Smooth muscle cell (in vitro differentiated cells): ENCODE measurements around the gene SPAG6. TPM values are rescaled to one million over a fixed set of nuclear protein-coding genes. Genes with fewer than 3 reads are reported as not detected.

Experiments
- DNase-seq: peaks from one replicate; lab custom pipeline; 2025; ENCODE audit not compliant: unreplicated experiment; lab: John Stamatoyannopoulos, UW
- H2AFZ ChIP-seq: fragments of 200-600 bp; sonication (generic); 2 replicates; pipeline ENCODE4 v1.6.0; 2016; ENCODE audit warnings: antibody characterized with exemption, low read depth, mild to moderate bottlenecking
- H3F3A ChIP-seq: fragments of 200-600 bp; sonication (generic); 2 replicates; pipeline ENCODE4 v1.6.0; 2017; ENCODE audit warnings: antibody characterized with exemption, low read depth
- H3K27ac ChIP-seq: fragments of 200-600 bp; sonication (generic); 2 replicates; pipeline ENCODE4 v1.5.1; 2016; ENCODE audit warnings: low read depth, mild to moderate bottlenecking
- H3K27me3 ChIP-seq: fragments of 200-600 bp; sonication (generic); 2 replicates; pipeline ENCODE4 v1.6.1; 2016; ENCODE audit warnings: low read depth, mild to moderate bottlenecking
- H3K36me3 ChIP-seq: fragments of 200-600 bp; sonication (generic); 2 replicates; pipeline ENCODE4 v1.5.1; 2016; ENCODE audit warnings: low read depth
- H3K4me1 ChIP-seq: fragments of 200-600 bp; sonication (generic); 2 replicates; pipeline ENCODE4 v1.5.1; 2016; ENCODE audit warnings: low read depth
- H3K4me2 ChIP-seq: fragments of 200-600 bp; sonication (generic); 2 replicates; pipeline ENCODE4 v1.6.0; 2016; ENCODE audit warnings: mild to moderate bottlenecking
- H3K4me3 ChIP-seq: fragments of 200-600 bp; sonication (generic); 2 replicates; pipeline ENCODE4 v1.5.1; 2016; ENCODE audit warnings: mild to moderate bottlenecking
- H3K79me2 ChIP-seq: fragments of 200-600 bp; sonication (generic); 2 replicates; pipeline ENCODE4 v1.6.0; 2016; ENCODE audit warnings: low read depth, mild to moderate bottlenecking
- H3K9ac ChIP-seq: fragments of 200-600 bp; sonication (generic); 2 replicates; pipeline ENCODE4 v1.6.0; 2016; ENCODE audit warnings: low read depth
- H3K9me3 ChIP-seq: fragments of 200-600 bp; sonication (generic); replicated peaks from 2 replicates; pipeline ENCODE4 v1.5.1; 2016; ENCODE audit warnings: low read depth
- H4K20me1 ChIP-seq: fragments of 200-600 bp; sonication (generic); 2 replicates; pipeline ENCODE4 v1.6.0; 2016; ENCODE audit warnings: low read depth
- WGBS: methylation state at CpG from one replicate; pipeline ENCODE4 v1.1.7; 2016; ENCODE audit warnings: low lambda C conversion rate; 5-methylcytosine and 5-hydroxymethylcytosine counted together
- polyA plus RNA-seq: library from polyadenylated mRNA; unstranded; fragments of >200 nt; fragmentation: Nextera tagmentation; extraction: Ambion mirVana; gene quantifications from 2 replicates; pipeline ENCODE4 v1.2.1, GENCODE V29; 2016
- total RNA-seq: library from RNA; depleted of rRNA; stranded (reverse); fragments of >200 nt; gene quantifications from 2 replicates; pipeline ENCODE4 v1.2.3, GENCODE V29; 2014
- TF ChIP-seq, protein P1 (sequence below): fragments of 200-600 bp; sonication (generic); IDR thresholded peaks from 2 replicates; pipeline ENCODE4 v1.5.1; 2017; ENCODE audit warnings: borderline replicate concordance, mild to moderate bottlenecking, antibody characterized with exemption; ENCODE audit not compliant: insufficient read depth, poor library complexity, severe bottlenecking

Gene SPAG6
- total and polyA plus RNA-seq, 2 experiments from 2014 or later, result 0.61 TPM; not detected in 1

GRCh38 chr10:22433875-22434274, 88.6 kb downstream of the SPAG6 start:
- H3K9ac ChIP-seq, result no peak overlapping the region
- peaks cover 16% of the 10 kb centered on the region for H3K4me1 ChIP-seq
- H4K20me1 ChIP-seq, result no peaks in the 10 kb centered on the region
- peaks cover 16% of the 10 kb centered on the region for H3F3A ChIP-seq
- no peaks in the 10 kb centered on the region for H3K79me2 ChIP-seq
- peak overlapping the region; percentile 55 for H3K27ac ChIP-seq
- H3K4me2 ChIP-seq, result peak overlapping the region; percentile 28
- TF ChIP-seq, protein P1, sequence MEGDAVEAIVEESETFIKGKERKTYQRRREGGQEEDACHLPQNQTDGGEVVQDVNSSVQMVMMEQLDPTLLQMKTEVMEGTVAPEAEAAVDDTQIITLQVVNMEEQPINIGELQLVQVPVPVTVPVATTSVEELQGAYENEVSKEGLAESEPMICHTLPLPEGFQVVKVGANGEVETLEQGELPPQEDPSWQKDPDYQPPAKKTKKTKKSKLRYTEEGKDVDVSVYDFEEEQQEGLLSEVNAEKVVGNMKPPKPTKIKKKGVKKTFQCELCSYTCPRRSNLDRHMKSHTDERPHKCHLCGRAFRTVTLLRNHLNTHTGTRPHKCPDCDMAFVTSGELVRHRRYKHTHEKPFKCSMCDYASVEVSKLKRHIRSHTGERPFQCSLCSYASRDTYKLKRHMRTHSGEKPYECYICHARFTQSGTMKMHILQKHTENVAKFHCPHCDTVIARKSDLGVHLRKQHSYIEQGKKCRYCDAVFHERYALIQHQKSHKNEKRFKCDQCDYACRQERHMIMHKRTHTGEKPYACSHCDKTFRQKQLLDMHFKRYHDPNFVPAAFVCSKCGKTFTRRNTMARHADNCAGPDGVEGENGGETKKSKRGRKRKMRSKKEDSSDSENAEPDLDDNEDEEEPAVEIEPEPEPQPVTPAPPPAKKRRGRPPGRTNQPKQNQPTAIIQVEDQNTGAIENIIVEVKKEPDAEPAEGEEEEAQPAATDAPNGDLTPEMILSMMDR, result no peak
- H3K4me3 ChIP-seq, result no peak overlapping the region
- no peaks in the 10 kb centered on the region for H3K36me3 ChIP-seq
- DNase-seq, result no peak
- H3K9me3 ChIP-seq, result no peaks in the 10 kb centered on the region
- H2AFZ ChIP-seq, result no peak overlapping the region
- 1% methylated on average over 2 of the region's 2 CpGs for WGBS
- H3K27me3 ChIP-seq, result no peaks in the 10 kb centered on the region

DNA sequence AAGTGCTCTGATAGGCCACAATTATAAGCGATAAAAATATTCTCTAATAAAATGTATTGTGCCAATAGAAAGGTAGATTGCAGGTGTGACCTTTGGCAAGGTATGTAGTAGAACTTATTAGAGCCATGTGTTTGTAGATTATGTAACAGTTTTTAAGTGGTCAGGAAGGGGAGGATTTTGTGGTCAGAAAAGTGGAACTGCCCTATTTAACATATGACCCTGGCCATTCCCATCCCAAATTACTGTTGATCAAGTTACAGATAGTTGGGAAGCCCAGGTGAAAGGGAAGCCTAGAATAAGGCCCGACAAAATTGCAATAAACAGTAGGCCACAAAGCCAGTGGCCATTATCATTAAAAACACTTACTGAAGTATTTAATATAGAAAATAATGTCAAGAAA, 89.2 kb downstream of the SPAG6 start:
- Histone ChIP-seq H3K4me3 (no peak overlapping the region), H3K79me2 (no peaks in the 10 kb centered on the region), H3K27me3 (no peaks in the 10 kb centered on the region), H3K4me1 (peaks cover 12% of the 10 kb centered on the region), H3K9ac (no peak overlapping the region), H3K9me3 (no peaks in the 10 kb centered on the region), H3K4me2 (peak overlapping the region; percentile 28), H2AFZ (no peak overlapping the region), H3F3A (peaks cover 16% of the 10 kb centered on the region), H4K20me1 (no peaks in the 10 kb centered on the region), H3K27ac (peak overlapping the region; percentile 22), H3K36me3 (no peaks in the 10 kb centered on the region)
- TF ChIP-seq, protein P1, result no peak
- no peak for DNase-seq
- 69% methylated on average over 2 of the region's 2 CpGs for WGBS

DNA sequence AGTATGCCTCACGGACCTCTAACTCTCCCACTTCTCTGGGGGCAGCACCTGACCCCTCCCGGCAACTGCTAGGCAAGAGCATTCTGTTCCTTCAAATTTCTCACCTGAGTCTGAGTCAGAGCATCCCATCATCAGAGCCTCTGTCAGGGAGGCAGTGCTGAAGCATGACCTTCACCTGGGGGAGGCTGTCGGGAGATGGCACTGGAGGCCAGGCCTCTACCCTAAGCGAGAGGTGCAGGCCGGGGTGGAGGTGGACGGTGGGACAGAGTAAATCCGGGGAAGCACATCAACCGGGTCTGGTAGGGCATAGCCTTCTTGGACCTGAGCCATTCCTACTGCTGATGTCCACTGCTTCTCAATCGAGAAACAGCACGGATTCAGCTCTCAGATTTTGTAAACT, 90.4 kb downstream of the SPAG6 start:
- Histone ChIP-seq H3K4me2 (no peak overlapping the region), H4K20me1 (no peaks in the 10 kb centered on the region), H3K4me1 (peaks cover 12% of the 10 kb centered on the region), H3K36me3 (no peaks in the 10 kb centered on the region), H3K27me3 (no peaks in the 10 kb centered on the region), H3K9ac (no peak overlapping the region), H3F3A (peaks cover 16% of the 10 kb centered on the region), H3K4me3 (no peak overlapping the region), H3K79me2 (no peaks in the 10 kb centered on the region), H3K27ac (no peak overlapping the region), H3K9me3 (no peaks in the 10 kb centered on the region), H2AFZ (no peak overlapping the region)
- TF ChIP-seq, protein P1, result no peak
- no peak for DNase-seq
- WGBS, result 95% methylated on average over 10 of the region's 10 CpGs

- Histone ChIP-seq H4K20me1 (no peaks in the 10 kb centered on the region), H3K79me2 (no peaks in the 10 kb centered on the region), H3K4me1 (peaks cover 12% of the 10 kb centered on the region), H3K4me2 (peak overlapping the region; percentile 96), H3K9me3 (no peaks in the 10 kb centered on the region), H2AFZ (peak overlapping the region; percentile 100), H3K27ac (peak overlapping the region; percentile 79), H3F3A (peaks cover 16% of the 10 kb centered on the region), H3K36me3 (no peaks in the 10 kb centered on the region), H3K4me3 (peak overlapping the region; percentile 89), H3K9ac (peak overlapping the region; percentile 87), H3K27me3 (no peaks in the 10 kb centered on the region)
- TF ChIP-seq, protein P1, result no peak
- no peak for DNase-seq
- 32% methylated on average over 35 of the region's 35 CpGs for WGBS
Observed at GRCh38 chr10:22436526-22436892, 91.2 kb downstream of the SPAG6 start.
